H9 (cell line): ENCODE measurements around the gene FXYD6. TPM values are rescaled to one million over a fixed set of nuclear protein-coding genes. Genes with fewer than 3 reads are reported as not detected.

Experiments
- DNase-seq: peaks from one replicate; pipeline ENCODE4 v3.0.0-alpha.2; 2017
- H2AFZ ChIP-seq: one replicate; pipeline ENCODE4 v1.6.1; 2013; ENCODE audit warnings: mild to moderate bottlenecking, low read length, control low read depth, moderate library complexity
- H2AK5ac ChIP-seq: 2 replicates; pipeline ENCODE4 v1.6.1; 2013; ENCODE audit warnings: low read length, control low read depth, mixed read lengths; ENCODE audit not compliant: insufficient read length
- H2BK120ac ChIP-seq: one replicate; pipeline ENCODE4 v1.6.1; 2013; ENCODE audit warnings: low read depth, mild to moderate bottlenecking, low read length, control low read depth, inconsistent platforms; ENCODE audit not compliant: poor library complexity, severe bottlenecking
- H2BK12ac ChIP-seq: 2 replicates; pipeline ENCODE4 v1.6.1; 2013; ENCODE audit warnings: low read length, control low read depth, mixed read lengths, low read depth; ENCODE audit not compliant: insufficient read length
- H2BK15ac ChIP-seq: 2 replicates; pipeline ENCODE4 v1.6.1; 2013; ENCODE audit warnings: low read depth, low read length, control low read depth
- H2BK20ac ChIP-seq: one replicate; pipeline ENCODE4 v1.6.1; 2013; ENCODE audit warnings: low read depth, mild to moderate bottlenecking, low read length, control low read depth, inconsistent platforms; ENCODE audit not compliant: poor library complexity, severe bottlenecking
- H2BK5ac ChIP-seq: 2 replicates; pipeline ENCODE4 v1.6.1; 2013; ENCODE audit warnings: low read length, control low read depth, mixed read lengths; ENCODE audit not compliant: insufficient read length
- H3K14ac ChIP-seq: 2 replicates; pipeline ENCODE4 v1.6.1; 2013; ENCODE audit warnings: low read length, control low read depth; ENCODE audit not compliant: insufficient read depth
- H3K18ac ChIP-seq: 2 replicates; pipeline ENCODE4 v1.6.1; 2013; ENCODE audit warnings: low read depth, mild to moderate bottlenecking, mixed read lengths, low read length, control low read depth; ENCODE audit not compliant: insufficient read length
- H3K23ac ChIP-seq: 2 replicates; pipeline ENCODE4 v1.6.1; 2013; ENCODE audit warnings: low read length, control low read depth, mixed read lengths, low read depth; ENCODE audit not compliant: insufficient read length
- H3K23me2 ChIP-seq: 2 replicates; pipeline ENCODE4 v1.6.1; 2013; ENCODE audit warnings: low read depth, mild to moderate bottlenecking, mixed read lengths, low read length, control low read depth; ENCODE audit not compliant: insufficient read length, poor library complexity, severe bottlenecking
- H3K27ac ChIP-seq: 2 replicates; pipeline ENCODE4 v1.5.1; 2013; ENCODE audit warnings: low read length, control low read depth, mixed read lengths, low read depth; ENCODE audit not compliant: insufficient read length
- H3K27me3 ChIP-seq: 2 replicates; pipeline ENCODE4 v1.6.1; 2013; ENCODE audit warnings: low read length, control low read depth, inconsistent platforms; ENCODE audit not compliant: insufficient read depth
- H3K4ac ChIP-seq: 2 replicates; pipeline ENCODE4 v1.6.1; 2013; ENCODE audit warnings: low read depth, mild to moderate bottlenecking, control low read depth, inconsistent platforms, low read length, moderate library complexity
- H3K4me1 ChIP-seq: 2 replicates; pipeline ENCODE4 v1.6.1; 2013; ENCODE audit warnings: low read length, control low read depth, inconsistent platforms; ENCODE audit not compliant: insufficient read depth
- H3K4me2 ChIP-seq: 2 replicates; pipeline ENCODE4 v1.6.1; 2013; ENCODE audit warnings: low read length, control low read depth, mixed read lengths; ENCODE audit not compliant: insufficient read length, insufficient read depth
- H3K56ac ChIP-seq: 2 replicates; pipeline ENCODE4 v1.6.1; 2013; ENCODE audit warnings: low read depth, mild to moderate bottlenecking, mixed read lengths, low read length, control low read depth; ENCODE audit not compliant: insufficient read length
- H3K79me1 ChIP-seq: 2 replicates; pipeline ENCODE4 v1.6.1; 2013; ENCODE audit warnings: low read depth, mild to moderate bottlenecking, moderate library complexity, low read length, control low read depth, inconsistent platforms; ENCODE audit not compliant: insufficient read depth, poor library complexity, severe bottlenecking
- H3K79me2 ChIP-seq: 2 replicates; pipeline ENCODE4 v1.6.1; 2013; ENCODE audit warnings: low read length, control low read depth, inconsistent platforms; ENCODE audit not compliant: insufficient read depth
- H3K9ac ChIP-seq: 2 replicates; pipeline ENCODE4 v1.6.1; 2013; ENCODE audit warnings: low read length, control low read depth, mixed read lengths; ENCODE audit not compliant: insufficient read length; ENCODE audit errors: extremely low read depth
- H3K9me3 ChIP-seq: one replicate; pipeline ENCODE4 v1.6.1; 2013; ENCODE audit warnings: low read depth, low read length, inconsistent platforms; ENCODE audit not compliant: control insufficient read depth
- H3T11ph ChIP-seq: one replicate; pipeline ENCODE4 v1.6.1; 2013; ENCODE audit warnings: mild to moderate bottlenecking, low read length, control low read depth, inconsistent platforms
- H4K20me1 ChIP-seq: one replicate; pipeline ENCODE4 v1.6.1; 2013; ENCODE audit not compliant: control insufficient read depth, insufficient read length, insufficient read depth
- H4K5ac ChIP-seq: 2 replicates; pipeline ENCODE4 v1.6.1; 2013; ENCODE audit warnings: low read depth, mild to moderate bottlenecking, mixed read lengths, low read length, control low read depth; ENCODE audit not compliant: insufficient read length
- H4K8ac ChIP-seq: replicated peaks from 2 replicates; pipeline ENCODE4 v1.6.1; 2013; ENCODE audit warnings: low read length, control low read depth, mixed read lengths, low read depth; ENCODE audit not compliant: insufficient read length
- H4K91ac ChIP-seq: 2 replicates; pipeline ENCODE4 v1.6.1; 2013; ENCODE audit warnings: low read depth, mild to moderate bottlenecking, moderate library complexity, mixed read lengths, low read length, control low read depth; ENCODE audit not compliant: insufficient read length
- H3K27ac Mint-ChIP-seq, 3 experiments: 2 replicates in 2 of 3; 3 replicates in 1 of 3; pipeline ENCODE4 v1.8.0; 2020 to 2021; ENCODE audit warnings: mixed read lengths in 3 of 3, mild to moderate bottlenecking in 1 of 3, moderate library complexity in 1 of 3
- H3K27me3 Mint-ChIP-seq: 2 replicates; pipeline ENCODE4 v1.8.0; 2021; ENCODE audit warnings: low read depth, mild to moderate bottlenecking, moderate library complexity, mixed read lengths
- H3K36me3 Mint-ChIP-seq, 3 experiments: 2 replicates in 2 of 3; 3 replicates in 1 of 3; pipeline ENCODE4 v1.8.0; 2020 to 2021; ENCODE audit warnings: low read depth in 3 of 3, mixed read lengths in 3 of 3; ENCODE audit not compliant: insufficient read depth in 1 of 3
- H3K4me1 Mint-ChIP-seq, 2 experiments: 2 replicates each; pipeline ENCODE4 v1.8.0; 2020; ENCODE audit warnings: mixed read lengths in 2 of 2
- H3K4me3 Mint-ChIP-seq, 2 experiments: 2 replicates in 1 of 2; 3 replicates in 1 of 2; pipeline ENCODE4 v1.8.0; 2020 to 2021; ENCODE audit warnings: mild to moderate bottlenecking in 2 of 2, mixed read lengths in 2 of 2, moderate library complexity in 1 of 2
- H3K9me3 Mint-ChIP-seq, 2 experiments: 2 replicates in 1 of 2; 3 replicates in 1 of 2; pipeline ENCODE4 v1.8.0; 2020; ENCODE audit warnings: mild to moderate bottlenecking in 2 of 2, mixed read lengths in 2 of 2, moderate library complexity in 1 of 2
- WGBS: extraction: QIAGEN DNeasy Blood & Tissue Kit; methylation state at CpG from one replicate; pipeline ENCODE4 v1.1.7; 2013; ENCODE audit warnings: missing lambda C conversion rate, low lambda C conversion rate, mixed read lengths; ENCODE audit not compliant: insufficient read length; ENCODE audit errors: extremely low coverage; 5-methylcytosine and 5-hydroxymethylcytosine counted together
- total RNA-seq: library from RNA; stranded (reverse); gene quantifications from 2 replicates; pipeline ENCODE4 v1.2.1, GENCODE V29; 2021
- TF ChIP-seq, protein P1 (sequence below): fragments of 200-600 bp; sonication (generic); conservative IDR thresholded peaks from 3 replicates; pipeline ENCODE4 v1.8.0; 2021; ENCODE audit warnings: antibody characterized with exemption, mild to moderate bottlenecking

Gene FXYD6
- total RNA-seq, 1 experiment from 2014 or later, result 18.3 TPM

GRCh38 chr11:117822074-117823033, 54.1 kb downstream of the FXYD6 start:
- no peak overlapping the region for H2BK5ac ChIP-seq

More at GRCh38 chr11:117822074-117823033, 54.1 kb downstream of the FXYD6 start:
- Histone ChIP-seq H4K5ac (no peak overlapping the region), H4K20me1 (no peaks in the 10 kb centered on the region), H2AK5ac (no peak overlapping the region), H3K23ac (no peak overlapping the region), H4K91ac (no peak overlapping the region), H2BK12ac (no peak overlapping the region), H4K8ac (no peak overlapping the region), H3K79me1 (no peaks in the 10 kb centered on the region), H3T11ph (no peak overlapping the region), H2AFZ (no peak overlapping the region), H2BK20ac (no peak overlapping the region), H3K27me3 (no peaks in the 10 kb centered on the region), H3K4me1 (no peaks in the 10 kb centered on the region; the same call in 1 of the 2 replicates), H3K4me2 (no peak overlapping the region), H3K23me2 (peaks cover 3% of the 10 kb centered on the region), H3K9me3 (no peaks in the 10 kb centered on the region), H2BK120ac (no peak overlapping the region), H3K56ac (no peak overlapping the region), H3K14ac (no peak overlapping the region), H3K79me2 (no peaks in the 10 kb centered on the region), H3K18ac (no peak overlapping the region), H3K4ac (no peak overlapping the region), H2BK15ac (no peak overlapping the region), H3K9ac (no peak overlapping the region), H3K27ac (no peak overlapping the region)
- no peaks in the 10 kb centered on the region; a peak in 1 of 5 replicates for H3K9me3 Mint-ChIP-seq
- H3K27me3 Mint-ChIP-seq, result peaks cover 9% of the 10 kb centered on the region
- H3K36me3 Mint-ChIP-seq, result no peaks in the 10 kb centered on the region
- no peak overlapping the region; a peak in 1 of 5 replicates for H3K4me3 Mint-ChIP-seq
- no CpG with 5 or more reads among the region's 33 CpGs for WGBS
- H3K27ac Mint-ChIP-seq, result no peak overlapping the region
- TF ChIP-seq, protein P1, sequence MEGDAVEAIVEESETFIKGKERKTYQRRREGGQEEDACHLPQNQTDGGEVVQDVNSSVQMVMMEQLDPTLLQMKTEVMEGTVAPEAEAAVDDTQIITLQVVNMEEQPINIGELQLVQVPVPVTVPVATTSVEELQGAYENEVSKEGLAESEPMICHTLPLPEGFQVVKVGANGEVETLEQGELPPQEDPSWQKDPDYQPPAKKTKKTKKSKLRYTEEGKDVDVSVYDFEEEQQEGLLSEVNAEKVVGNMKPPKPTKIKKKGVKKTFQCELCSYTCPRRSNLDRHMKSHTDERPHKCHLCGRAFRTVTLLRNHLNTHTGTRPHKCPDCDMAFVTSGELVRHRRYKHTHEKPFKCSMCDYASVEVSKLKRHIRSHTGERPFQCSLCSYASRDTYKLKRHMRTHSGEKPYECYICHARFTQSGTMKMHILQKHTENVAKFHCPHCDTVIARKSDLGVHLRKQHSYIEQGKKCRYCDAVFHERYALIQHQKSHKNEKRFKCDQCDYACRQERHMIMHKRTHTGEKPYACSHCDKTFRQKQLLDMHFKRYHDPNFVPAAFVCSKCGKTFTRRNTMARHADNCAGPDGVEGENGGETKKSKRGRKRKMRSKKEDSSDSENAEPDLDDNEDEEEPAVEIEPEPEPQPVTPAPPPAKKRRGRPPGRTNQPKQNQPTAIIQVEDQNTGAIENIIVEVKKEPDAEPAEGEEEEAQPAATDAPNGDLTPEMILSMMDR, result peak; percentile 74
- DNase-seq, result peak; percentile 65
- H3K4me1 Mint-ChIP-seq, result peaks cover 46 to 58% of the 10 kb centered on the region in 2 experiments
